Keratinocyte (primary cell): ENCODE measurements around the gene FBXO3.

Experiments
- EZH2 ChIP-seq: IDR thresholded peaks from one replicate; pipeline ENCODE4 v1.6.1; 2012; ENCODE audit warnings: inconsistent platforms, mild to moderate bottlenecking, low read length, moderate library complexity
- TF ChIP-seq, protein P1 (sequence below), 3 experiments: IDR thresholded peaks in 1 of 3; conservative IDR thresholded peaks in 1 of 3; optimal IDR thresholded peaks in 1 of 3; 2 replicates in 2 of 3; 3 replicates in 1 of 3; pipeline versions ENCODE3 to v1.5.1; 2011; ENCODE audit warnings: low read length in 3 of 3, mild to moderate bottlenecking in 3 of 3, moderate library complexity in 2 of 3, control low read depth in 1 of 3, inconsistent platforms in 1 of 3; ENCODE audit not compliant: insufficient read depth in 2 of 3; ENCODE audit errors: extremely low read depth in 1 of 3

DNA sequence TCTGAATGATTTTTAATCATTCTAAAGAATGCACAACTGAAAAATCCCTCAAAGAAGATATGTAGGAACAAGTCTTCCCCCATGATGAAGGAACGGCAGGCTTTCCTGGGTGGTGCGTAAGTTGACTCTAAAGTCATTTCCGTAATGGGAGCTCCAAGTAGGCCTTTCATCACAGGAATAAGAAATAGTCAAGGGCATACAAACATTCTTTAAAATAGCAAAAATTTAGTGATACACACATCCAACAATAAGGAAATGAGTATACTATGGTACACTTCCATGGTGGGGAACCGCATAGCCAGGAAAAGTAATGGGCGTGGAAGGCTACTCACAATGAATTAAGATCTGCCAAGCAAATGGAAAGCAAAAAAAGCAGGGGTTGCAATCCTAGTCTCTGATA, 48.8 kb downstream of the FBXO3 start:
- TF ChIP-seq, protein P1, sequence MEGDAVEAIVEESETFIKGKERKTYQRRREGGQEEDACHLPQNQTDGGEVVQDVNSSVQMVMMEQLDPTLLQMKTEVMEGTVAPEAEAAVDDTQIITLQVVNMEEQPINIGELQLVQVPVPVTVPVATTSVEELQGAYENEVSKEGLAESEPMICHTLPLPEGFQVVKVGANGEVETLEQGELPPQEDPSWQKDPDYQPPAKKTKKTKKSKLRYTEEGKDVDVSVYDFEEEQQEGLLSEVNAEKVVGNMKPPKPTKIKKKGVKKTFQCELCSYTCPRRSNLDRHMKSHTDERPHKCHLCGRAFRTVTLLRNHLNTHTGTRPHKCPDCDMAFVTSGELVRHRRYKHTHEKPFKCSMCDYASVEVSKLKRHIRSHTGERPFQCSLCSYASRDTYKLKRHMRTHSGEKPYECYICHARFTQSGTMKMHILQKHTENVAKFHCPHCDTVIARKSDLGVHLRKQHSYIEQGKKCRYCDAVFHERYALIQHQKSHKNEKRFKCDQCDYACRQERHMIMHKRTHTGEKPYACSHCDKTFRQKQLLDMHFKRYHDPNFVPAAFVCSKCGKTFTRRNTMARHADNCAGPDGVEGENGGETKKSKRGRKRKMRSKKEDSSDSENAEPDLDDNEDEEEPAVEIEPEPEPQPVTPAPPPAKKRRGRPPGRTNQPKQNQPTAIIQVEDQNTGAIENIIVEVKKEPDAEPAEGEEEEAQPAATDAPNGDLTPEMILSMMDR (optimal IDR thresholded peaks at IDR 0.05 in 1 of 3, IDR thresholded peaks at IDR 0.05 in 1 of 3, conservative IDR thresholded peaks at IDR 0.05 in 1 of 3; ENCODE audit: extremely low read depth in 1 of 3, insufficient read depth in 2 of 3, low read length in 3 of 3), result no peak
- TF ChIP-seq EZH2, result no peak
